Epithelial cell of esophagus (primary cell): ENCODE measurements around the gene RANBP3.
A peak's percentile ranks its signal among the peaks of the same experiment; 100 is the strongest.

Experiments used
- DNase-seq: peaks from one replicate; pipeline ENCODE4 v3.0.0; 2010; ENCODE audit warnings: low read depth
- H3K4me3 ChIP-seq: 2 replicates; pipeline ENCODE4 v1.5.1; 2011; ENCODE audit warnings: mild to moderate bottlenecking, low read length, control low read depth
- CTCF ChIP-seq: IDR thresholded peaks from 2 replicates; pipeline ENCODE4 v1.5.1; 2011; ENCODE audit warnings: low read depth, mild to moderate bottlenecking, low read length, control low read depth, inconsistent platforms; ENCODE audit not compliant: insufficient read depth; ENCODE audit errors: missing control alignments

RANBP3 gene

GRCh38 chr19:5907241-5907640 lies 70.7 kb downstream of the RANBP3 start:
- no peak for TF ChIP-seq CTCF
- no peak overlapping the region for H3K4me3 ChIP-seq
- no peak for DNase-seq

- peak overlapping the region; percentile 77 for H3K4me3 ChIP-seq
- TF ChIP-seq CTCF = no peak
- no peak for DNase-seq
Observed at GRCh38 chr19:5905114-5905778, 72.7 kb downstream of the RANBP3 start.

GRCh38 chr19:5904352-5905113 lies 73.4 kb downstream of the RANBP3 start, which contains the start of gene VMAC:
Gene VMAC (plus strand): TSS chr19:5904872. CDS start chr19:5904891, 19 bp downstream.
- peak; percentile 100 for DNase-seq
- no peak for TF ChIP-seq CTCF
- peak within 1 kb of the TSS; percentile 100 for H3K4me3 ChIP-seq

- peak; percentile 99 for DNase-seq
- TF ChIP-seq CTCF = no peak
- peak within 1 kb of the TSS; percentile 100 for H3K4me3 ChIP-seq
Observed at GRCh38 chr19:5903624-5904351, 74.2 kb downstream of the RANBP3 start, which contains the start of gene NDUFA11. Gene NDUFA11 (minus strand): TSS chr19:5903790. CDS start chr19:5903708, 82 bp downstream.

GRCh38 chr19:5903056-5903623 lies 74.8 kb downstream of the RANBP3 start:
- TF ChIP-seq CTCF = no peak
- no peak for DNase-seq
- peak overlapping the region; percentile 100 for H3K4me3 ChIP-seq

GRCh38 chr19:5900976-5901375 lies 77.0 kb downstream of the RANBP3 start:
- no peak for TF ChIP-seq CTCF
- no peak for DNase-seq

More at GRCh38 chr19:5900976-5901375, 77.0 kb downstream of the RANBP3 start:
- no peak overlapping the region for H3K4me3 ChIP-seq
